ENCODE results near the gene RARRES1. TPM values are rescaled to one million over a fixed set of nuclear protein-coding genes. Genes with fewer than 3 reads are reported as not detected.

RARRES1 gene
- total and polyA plus RNA-seq, 8 donors: 0.43 to 237 (median 5.6) TPM

GRCh38 chr3:158770741-158771350, 38.6 kb upstream of the RARRES1 start:
- Histone ChIP-seq H3K4me1 (peaks cover 10 to 49% (median 27%) of the 10 kb centered on the region in 4 donors), H3K27me3 (no peaks in the 10 kb centered on the region), H3K36me3 (no peaks in the 10 kb centered on the region), H3K9me3 (no peaks in the 10 kb centered on the region), H3K27ac (peak overlapping the region in 3 of 5 donors; percentile 55 to 70 (median 68)), H3K4me3 (no peak overlapping the region)
- WGBS, 5 donors: 91 to 94% (median 93%) methylated on average over 4 of the region's 4 CpGs
- DNase-seq: no peak
- TF ChIP-seq POLR2AphosphoS5 (IDR thresholded peaks at IDR 0.05): no peak
- TF ChIP-seq EP300 (IDR thresholded peaks at IDR 0.05): no peak
- no peak for TF ChIP-seq POLR2A (IDR thresholded peaks at IDR 0.05)
- TF ChIP-seq CTCF (IDR thresholded peaks at IDR 0.05): no peak
- intact Hi-C loops (cut with DNase I; ENCODE audit: low total_unique reads): no loop called here

DNA sequence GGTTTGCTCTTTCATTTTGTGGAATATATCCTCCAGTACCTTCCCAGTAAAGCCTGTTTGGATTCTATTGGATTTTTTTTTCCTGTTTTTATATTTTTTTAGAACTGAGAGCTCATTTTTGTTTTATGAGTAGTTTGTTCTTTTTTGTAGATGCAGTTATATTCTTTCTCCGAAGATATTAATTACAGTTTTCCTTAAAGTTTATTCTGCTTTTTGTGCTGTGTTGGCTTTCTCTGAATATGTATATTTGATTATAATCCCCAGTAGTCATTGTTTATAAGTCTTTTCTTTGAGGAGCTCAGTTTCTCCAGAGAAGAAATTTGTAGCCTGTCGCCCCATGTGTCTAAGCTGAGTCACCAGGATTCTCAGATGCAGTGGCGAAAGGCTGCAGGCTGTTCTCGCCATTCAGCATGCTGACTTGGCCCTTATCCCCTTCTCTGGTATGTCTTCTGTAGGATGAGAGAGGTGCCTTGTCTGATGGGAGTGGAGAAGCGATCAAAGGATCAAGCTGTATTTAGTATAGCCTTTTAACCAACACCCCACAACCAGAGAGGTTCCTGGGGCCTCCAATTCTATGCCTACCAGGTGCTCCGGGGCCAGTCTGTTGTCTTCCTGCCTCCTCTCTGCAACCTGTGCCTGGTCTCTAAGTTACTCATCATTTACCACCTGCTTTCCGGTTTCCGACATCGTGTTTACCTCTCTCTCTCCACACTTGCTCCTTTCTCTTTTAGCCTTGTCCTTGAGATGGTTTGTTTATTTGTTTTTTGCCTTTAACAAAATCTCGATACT, 37.9 kb upstream of the RARRES1 start:
- H3K9me3 ChIP-seq: no peaks in the 10 kb centered on the region
- no peak for DNase-seq
- peak overlapping the region in 4 of 5 donors; percentile 36 to 70 (median 62) for H3K27ac ChIP-seq
- peaks cover 10 to 49% (median 27%) of the 10 kb centered on the region in 4 donors for H3K4me1 ChIP-seq
- intact Hi-C loops (cut with DNase I; ENCODE audit: low total_unique reads): no loop called here
- H3K4me3 ChIP-seq: no peak overlapping the region
- no peaks in the 10 kb centered on the region for H3K27me3 ChIP-seq
- no peaks in the 10 kb centered on the region for H3K36me3 ChIP-seq
- WGBS, 5 donors: 75 to 85% (median 82%) methylated on average over 10 of the region's 10 CpGs
- TF ChIP-seq POLR2AphosphoS5 (IDR thresholded peaks at IDR 0.05) (peak in 1 of 3 donors; percentile 27), EP300 (IDR thresholded peaks at IDR 0.05) (no peak), POLR2A (IDR thresholded peaks at IDR 0.05) (no peak), CTCF (IDR thresholded peaks at IDR 0.05) (no peak)

GRCh38 chr3:158769549-158769948, 37.3 kb upstream of the RARRES1 start:
- no peak for DNase-seq
- Histone ChIP-seq H3K27me3 (no peaks in the 10 kb centered on the region), H3K9me3 (no peaks in the 10 kb centered on the region), H3K4me1 (peaks cover 10 to 44% (median 27%) of the 10 kb centered on the region in 4 donors), H3K27ac (peak overlapping the region in 4 of 5 donors; percentile 36 to 70 (median 62)), H3K36me3 (no peaks in the 10 kb centered on the region), H3K4me3 (no peak overlapping the region)
- TF ChIP-seq CTCF (IDR thresholded peaks at IDR 0.05) (no peak), POLR2A (IDR thresholded peaks at IDR 0.05) (no peak), EP300 (IDR thresholded peaks at IDR 0.05) (no peak), POLR2AphosphoS5 (IDR thresholded peaks at IDR 0.05) (no peak)
- 16 to 32% (median 22%) methylated on average over 4 of the region's 4 CpGs for WGBS, 5 donors
- intact Hi-C loops (cut with DNase I; ENCODE audit: low total_unique reads): no loop called here

- DNase-seq: peak in 1 of 2 donors; percentile 88
- Histone ChIP-seq H3K27ac (peak overlapping the region in 4 of 5 donors; percentile 50 to 70 (median 62)), H3K27me3 (no peaks in the 10 kb centered on the region), H3K9me3 (no peaks in the 10 kb centered on the region), H3K4me1 (peaks cover 10 to 44% (median 27%) of the 10 kb centered on the region in 4 donors), H3K4me3 (no peak overlapping the region), H3K36me3 (no peaks in the 10 kb centered on the region)
- no peak for TF ChIP-seq POLR2A (IDR thresholded peaks at IDR 0.05)
- TF ChIP-seq POLR2AphosphoS5 (IDR thresholded peaks at IDR 0.05): peak; percentile 25 to 87 (median 67)
- no peak for TF ChIP-seq CTCF (IDR thresholded peaks at IDR 0.05)
- TF ChIP-seq EP300 (IDR thresholded peaks at IDR 0.05): no peak
- WGBS, 5 donors: 35 to 58% (median 54%) methylated on average over 8 of the region's 8 CpGs
- intact Hi-C loops (cut with DNase I; ENCODE audit: low total_unique reads): no loop called here
Observed at GRCh38 chr3:158768881-158769543, 36.8 kb upstream of the RARRES1 start.

Measured in stomach (tissue), 9 donors.